ENCODE measurements around the gene PLXNC1.

PLXNC1 gene

GRCh38 chr12:94265966-94266745 is 117.8 kb downstream of the PLXNC1 start:
- DNase-seq (ENCODE audit: low spot score): no peak

GRCh38 chr12:94266796-94267536 is 118.6 kb downstream of the PLXNC1 start:
- DNase-seq (ENCODE audit: low spot score): no peak

- DNase-seq (ENCODE audit: low spot score): no peak
Observed at GRCh38 chr12:94267537-94267872, 119.1 kb downstream of the PLXNC1 start.

GRCh38 chr12:94267921-94268471 is 119.6 kb downstream of the PLXNC1 start:
- DNase-seq (ENCODE audit: low spot score): no peak

GRCh38 chr12:94269316-94269999 is 121.1 kb downstream of the PLXNC1 start:
- DNase-seq (ENCODE audit: low spot score): no peak

GRCh38 chr12:94271351-94271750 is 123.0 kb downstream of the PLXNC1 start:
- no peak for DNase-seq (ENCODE audit: low spot score)

GRCh38 chr12:94272280-94272679 is 123.9 kb downstream of the PLXNC1 start:
- DNase-seq (ENCODE audit: low spot score): no peak

- DNase-seq (ENCODE audit: low spot score): no peak
Observed at GRCh38 chr12:94273272-94273671, 124.9 kb downstream of the PLXNC1 start.

GRCh38 chr12:94276725-94277124 is 128.3 kb downstream of the PLXNC1 start:
- no peak for DNase-seq (ENCODE audit: low spot score)

- DNase-seq (ENCODE audit: low spot score): no peak
Observed at GRCh38 chr12:94277426-94278000, 129.1 kb downstream of the PLXNC1 start.

- DNase-seq (ENCODE audit: low spot score): no peak
Observed at GRCh38 chr12:94280063-94280462, 131.7 kb downstream of the PLXNC1 start.

- DNase-seq (ENCODE audit: low spot score): no peak
Observed at GRCh38 chr12:94282675-94283074, 134.3 kb downstream of the PLXNC1 start.

GRCh38 chr12:94284046-94284445 is 135.7 kb downstream of the PLXNC1 start:
- DNase-seq (ENCODE audit: low spot score): no peak

GRCh38 chr12:94284859-94285258 is 136.5 kb downstream of the PLXNC1 start:
- DNase-seq (ENCODE audit: low spot score): no peak

GRCh38 chr12:94285943-94286582 is 137.7 kb downstream of the PLXNC1 start:
- DNase-seq (ENCODE audit: low spot score): no peak

- no peak for DNase-seq (ENCODE audit: low spot score)
Observed at GRCh38 chr12:94286583-94287244, 138.3 kb downstream of the PLXNC1 start.

- no peak for DNase-seq (ENCODE audit: low spot score)
Observed at GRCh38 chr12:94287245-94287628, 138.9 kb downstream of the PLXNC1 start.

- no peak for DNase-seq (ENCODE audit: low spot score)
Observed at GRCh38 chr12:94289461-94290312, 141.3 kb downstream of the PLXNC1 start.

GRCh38 chr12:94290353-94290752 is 142.0 kb downstream of the PLXNC1 start:
- no peak for DNase-seq (ENCODE audit: low spot score)

GRCh38 chr12:94297096-94297699 is 148.8 kb downstream of the PLXNC1 start:
- DNase-seq (ENCODE audit: low spot score): no peak

All from left forelimb (tissue), 1 donor.